ENCODE results near the gene HIPK1.
A peak's percentile ranks its signal among the peaks of the same experiment; 100 is the strongest.

Gene HIPK1

GRCh38 chr1:113913887-113914664, 15.0 kb upstream of the HIPK1 start:
- no peak for DNase-seq

- DNase-seq, result no peak
Observed at GRCh38 chr1:113916974-113917373, 12.2 kb upstream of the HIPK1 start.

GRCh38 chr1:113917400-113918082, 11.6 kb upstream of the HIPK1 start:
- no peak for DNase-seq

GRCh38 chr1:113918243-113918642, 10.9 kb upstream of the HIPK1 start:
- DNase-seq, result no peak

GRCh38 chr1:113922957-113923356, 6.2 kb upstream of the HIPK1 start:
- DNase-seq, result no peak

GRCh38 chr1:113924473-113924872, 4.7 kb upstream of the HIPK1 start:
- no peak for DNase-seq

- no peak for DNase-seq
Observed at GRCh38 chr1:113928187-113928930, 765 bp upstream of the HIPK1 start.

- peak; percentile 87 to 88 for DNase-seq
Observed at GRCh38 chr1:113929750-113930498, 800 bp downstream of the HIPK1 start.

GRCh38 chr1:113930499-113931161, 1.5 kb downstream of the HIPK1 start:
- peak; percentile 92 to 94 for DNase-seq

GRCh38 chr1:113931451-113931851, 2.3 kb downstream of the HIPK1 start:
- DNase-seq, result peak; percentile 32 to 88

GRCh38 chr1:113934006-113934405, 4.9 kb downstream of the HIPK1 start:
- no peak for DNase-seq

GRCh38 chr1:113934511-113935055, 5.5 kb downstream of the HIPK1 start:
- DNase-seq, result no peak

GRCh38 chr1:113935176-113935575, 6.1 kb downstream of the HIPK1 start:
- no peak for DNase-seq

GRCh38 chr1:113935970-113936369, 6.8 kb downstream of the HIPK1 start:
- DNase-seq, result no peak

- DNase-seq, result no peak
Observed at GRCh38 chr1:113937146-113937545, 8.0 kb downstream of the HIPK1 start.

- no peak for DNase-seq
Observed at GRCh38 chr1:113938192-113938591, 9.1 kb downstream of the HIPK1 start.

- DNase-seq, result peak; percentile 58 to 72
Observed at GRCh38 chr1:113940365-113941244, 11.5 kb downstream of the HIPK1 start.

- DNase-seq, result no peak
Observed at GRCh38 chr1:113941245-113941559, 12.1 kb downstream of the HIPK1 start.

- no peak for DNase-seq
Observed at GRCh38 chr1:113942527-113942926, 13.4 kb downstream of the HIPK1 start.

- no peak for DNase-seq
Observed at GRCh38 chr1:113943028-113943811, 14.1 kb downstream of the HIPK1 start.
